HepG2 (cell line): ENCODE results near the gene EFNA2. TPM values are rescaled to one million over a fixed set of nuclear protein-coding genes. Genes with fewer than 3 reads are reported as not detected.

ENCODE experiments used
- CHD2 ChIP-seq: IDR thresholded peaks from 2 replicates; pipeline ENCODE4 v1.6.1; 2011; ENCODE audit warnings: low read depth, low read length, improper control_type of control experiment
- CREB1 ChIP-seq, 2 experiments: fragments of 450-650 bp in 1 of 2; IDR thresholded peaks; 2 replicates each; pipeline ENCODE4 v1.6.1; 2016 to 2017; ENCODE audit warnings: control low read depth in 1 of 2, mild to moderate bottlenecking in 1 of 2, missing compliant biosample characterization in 1 of 2, missing genetic modification characterization in 1 of 2
- MTA1 ChIP-seq: sonication (generic); formaldehyde crosslinking; IDR thresholded peaks from 2 replicates; pipeline ENCODE4 v1.4.0; 2020; ENCODE audit warnings: missing genetic modification reagents, mild to moderate bottlenecking, borderline replicate concordance
- MYC ChIP-seq: sonication (generic); formaldehyde crosslinking; IDR thresholded peaks from 2 replicates; pipeline ENCODE4 v1.9.0; 2021; ENCODE audit warnings: missing genetic modification reagents, borderline replicate concordance
- NBN ChIP-seq: fragments of 450-650 bp; conservative IDR thresholded peaks from 2 replicates; pipeline ENCODE4 v1.6.1; 2017
- NFE2L1 ChIP-seq: sonication (generic); formaldehyde crosslinking; IDR thresholded peaks from 2 replicates; pipeline ENCODE4 v1.4.0; 2020; ENCODE audit warnings: missing genetic modification reagents, mild to moderate bottlenecking, borderline replicate concordance
- NONO ChIP-seq, 2 experiments: fragments of 450-650 bp in 1 of 2; sonication (generic) in 1 of 2; formaldehyde crosslinking in 1 of 2; IDR thresholded peaks in 1 of 2; conservative IDR thresholded peaks in 1 of 2; 2 replicates each; pipeline versions ENCODE4 v1.6.1 to v1.8.0; 2017 to 2022; ENCODE audit warnings: mild to moderate bottlenecking in 1 of 2, missing genetic modification reagents in 1 of 2, moderate library complexity in 1 of 2
- POLR2G ChIP-seq: fragments of 200-400 bp; formaldehyde crosslinking; IDR thresholded peaks from 2 replicates; pipeline ENCODE4 v1.6.1; 2018; ENCODE audit warnings: mild to moderate bottlenecking, low read depth, low read length, moderate library complexity
- SMAD9 ChIP-seq: sonication (generic); formaldehyde crosslinking; IDR thresholded peaks from 2 replicates; pipeline ENCODE4 v1.5.1; 2020; ENCODE audit warnings: mild to moderate bottlenecking, missing genetic modification reagents
- U2AF1 ChIP-seq: fragments of 200-400 bp; formaldehyde crosslinking; optimal IDR thresholded peaks from 2 replicates; pipeline ENCODE3; 2017; ENCODE audit warnings: mild to moderate bottlenecking, low read depth, low read length
- ZBTB25 ChIP-seq: IDR thresholded peaks from 2 replicates; pipeline ENCODE4 v1.6.1; 2018; ENCODE audit warnings: missing genetic modification reagents
- ZC3H13 ChIP-seq: sonication (generic); formaldehyde crosslinking; IDR thresholded peaks from 2 replicates; pipeline ENCODE4 v1.8.1; 2023; ENCODE audit warnings: mild to moderate bottlenecking, missing genetic modification reagents, moderate library complexity
- ZFP91 ChIP-seq: sonication (generic); formaldehyde crosslinking; IDR thresholded peaks from 2 replicates; pipeline ENCODE4 v1.9.0; 2022; ENCODE audit warnings: missing genetic modification reagents, mild to moderate bottlenecking, borderline replicate concordance
- ZFX ChIP-seq: sonication (generic); formaldehyde crosslinking; IDR thresholded peaks from 2 replicates; pipeline ENCODE4 v1.4.0; 2020; ENCODE audit warnings: mild to moderate bottlenecking, low read depth, missing genetic modification reagents, moderate library complexity
- ZNF572 ChIP-seq: sonication (generic); formaldehyde crosslinking; IDR thresholded peaks from 2 replicates; pipeline ENCODE4 v1.5.1; 2020; ENCODE audit warnings: mild to moderate bottlenecking, missing genetic modification reagents
- ZNF644 ChIP-seq: IDR thresholded peaks from 2 replicates; pipeline ENCODE4 v1.6.1; 2016; ENCODE audit warnings: low read depth
- ZNF652 ChIP-seq: IDR thresholded peaks from 2 replicates; pipeline ENCODE4 v1.6.1; 2016; ENCODE audit warnings: low read depth, borderline replicate concordance
- ZNF709 ChIP-seq: sonication (generic); formaldehyde crosslinking; IDR thresholded peaks from 2 replicates; pipeline ENCODE4 v1.5.0; 2020; ENCODE audit warnings: mild to moderate bottlenecking, missing genetic modification reagents
- ZNF770 ChIP-seq: sonication (generic); formaldehyde crosslinking; IDR thresholded peaks from 2 replicates; pipeline ENCODE4 v1.5.0; 2020; ENCODE audit warnings: mild to moderate bottlenecking, missing genetic modification reagents
- ZNF850 ChIP-seq: sonication (generic); formaldehyde crosslinking; conservative IDR thresholded peaks from 2 replicates; pipeline ENCODE4 v1.9.0; 2021; ENCODE audit warnings: mild to moderate bottlenecking, missing genetic modification reagents
- polyA plus RNA-seq, 8 experiments: library from polyadenylated mRNA; depleted of rRNA in 3 of 8; stranded (reverse) in 7 of 8; unstranded in 1 of 8; fragments of >200 nt; fragmentation: Illumina TruSeq in 4 of 8; extraction: Trizol in 4 of 8; gene quantifications; 2 replicates each; pipeline versions ENCODE4 v1.2.1 to v1.2.3, GENCODE V29; 2011 to 2016; ENCODE audit warnings: low read depth in 4 of 8, missing spikeins in 1 of 8, mixed read lengths in 1 of 8; ENCODE audit not compliant: insufficient read depth in 1 of 8
- total RNA-seq, 5 experiments: library from RNA; depleted of rRNA; stranded (reverse); fragments of >200 nt; fragmentation: Illumina TruSeq; extraction: Trizol; gene quantifications; 2 replicates each; pipeline ENCODE4 v1.2.3, GENCODE V29; 2016; ENCODE audit warnings: low read depth in 1 of 5
- TF ChIP-seq, protein P1 (sequence below): sonication (generic); formaldehyde crosslinking; IDR thresholded peaks from 2 replicates; pipeline ENCODE4 v1.5.1; 2020; ENCODE audit warnings: mild to moderate bottlenecking, missing genetic modification reagents

The EFNA2 gene
- total and polyA plus RNA-seq, 2 of the 13 experiments (the other 11 are each of a cell fraction or from before 2014, with no cell fraction given): 6.0 to 9.9 TPM

- TF ChIP-seq SMAD9 (no peak), NONO (IDR thresholded peaks at IDR 0.05) (no peak), NONO (CRISPR knock-in tag; conservative IDR thresholded peaks at IDR 0.05) (peak; percentile 25; the same call in 1 of the 2 replicates), CHD2 (no peak), ZFP91 (CRISPR knock-in tag) (0 out of 2 replicates have a peak, but pooled peaks have one; percentile 3), ZBTB25 (CRISPR knock-in tag) (no peak), ZNF770 (CRISPR knock-in tag) (no peak; the same call in 1 of the 2 replicates), ZNF652 (CRISPR knock-in tag) (no peak), MYC (CRISPR knock-in tag) (0 out of 2 replicates have a peak, but pooled peaks have one; percentile 4), ZFX (CRISPR knock-in tag) (peak; percentile 26; the same call in 1 of the 2 replicates), ZNF850 (0 out of 2 replicates have a peak, but pooled peaks have one; percentile 46), U2AF1 (peak; percentile 5), MTA1 (CRISPR knock-in tag) (no peak), NFE2L1 (CRISPR knock-in tag) (no peak), ZNF644 (no peak), NBN (no peak), POLR2G (peak; percentile 69; the same call in 1 of the 2 replicates), CREB1 (IDR thresholded peaks at IDR 0.05) (peak; percentile 11; the same call in 1 of the 2 replicates), CREB1 (CRISPR knock-in tag; IDR thresholded peaks at IDR 0.05) (no peak; the same call in 1 of the 2 replicates), ZNF572 (CRISPR knock-in tag) (no peak), ZC3H13 (CRISPR knock-in tag) (0 out of 2 replicates have a peak, but pooled peaks have one; percentile 45), ZNF709 (0 out of 2 replicates have a peak, but pooled peaks have one; percentile 24)
- TF ChIP-seq, protein P1, sequence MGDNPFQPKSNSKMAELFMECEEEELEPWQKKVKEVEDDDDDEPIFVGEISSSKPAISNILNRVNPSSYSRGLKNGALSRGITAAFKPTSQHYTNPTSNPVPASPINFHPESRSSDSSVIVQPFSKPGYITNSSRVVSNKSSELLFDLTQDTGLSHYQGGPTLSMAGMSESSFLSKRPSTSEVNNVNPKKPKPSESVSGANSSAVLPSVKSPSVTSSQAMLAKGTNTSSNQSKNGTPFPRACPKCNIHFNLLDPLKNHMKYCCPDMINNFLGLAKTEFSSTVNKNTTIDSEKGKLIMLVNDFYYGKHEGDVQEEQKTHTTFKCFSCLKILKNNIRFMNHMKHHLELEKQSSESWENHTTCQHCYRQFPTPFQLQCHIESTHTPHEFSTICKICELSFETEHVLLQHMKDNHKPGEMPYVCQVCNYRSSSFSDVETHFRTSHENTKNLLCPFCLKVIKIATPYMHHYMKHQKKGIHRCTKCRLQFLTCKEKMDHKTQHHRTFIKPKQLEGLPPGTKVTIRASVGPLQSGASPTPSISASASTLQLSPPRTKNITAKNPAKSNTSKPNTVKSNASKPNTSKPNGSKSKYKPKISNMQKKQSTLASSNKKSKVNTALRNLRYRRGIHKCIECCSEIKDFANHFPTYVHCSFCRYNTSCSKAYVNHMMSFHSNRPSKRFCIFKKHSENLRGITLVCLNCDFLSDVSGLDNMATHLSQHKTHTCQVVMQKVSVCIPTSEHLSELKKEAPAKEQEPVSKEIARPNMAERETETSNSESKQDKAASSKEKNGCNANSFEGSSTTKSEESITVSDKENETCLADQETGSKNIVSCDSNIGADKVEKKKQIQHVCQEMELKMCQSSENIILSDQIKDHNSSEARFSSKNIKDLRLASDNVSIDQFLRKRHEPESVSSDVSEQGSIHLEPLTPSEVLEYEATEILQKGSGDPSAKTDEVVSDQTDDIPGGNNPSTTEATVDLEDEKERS: peak; percentile 10; the same call in 1 of the 2 replicates
These were observed 32.7 kb upstream of the EFNA2 start (continued) for GRCh38 chr19:1252821-1253513.
